Endothelial cell of umbilical vein (primary cell): ENCODE results near the gene TSEN2. TPM values are rescaled to one million over a fixed set of nuclear protein-coding genes. Genes with fewer than 3 reads are reported as not detected.

ENCODE experiments used
- BruUV-seq: library from RNA; stranded (reverse); fragments of 400-500 nt; replicated peaks from 2 replicates; lab custom pipeline; 2021; lab: Mats Ljungman, UMichigan
- CTCF ChIA-PET: fragments of 300-600, 350-600 bp; sonication (Branson Sonifier 250); formaldehyde crosslinking; loops from one replicate; lab custom pipeline; 2021; ENCODE audit warnings: antibody characterized with exemption, inconsistent platforms; lab: Charles Lee
- POLR2A ChIA-PET: fragments of 300-600, 350-600 bp; sonication (Branson Sonifier 250); formaldehyde crosslinking; loops from one replicate; lab custom pipeline; 2021; ENCODE audit warnings: antibody characterized with exemption, inconsistent platforms; lab: Charles Lee
- DNase-seq: peaks from one replicate; pipeline ENCODE4 v3.0.0-alpha.2; 2011; ENCODE audit warnings: low read depth, low spot score
- FAIRE-seq: peaks from 2 replicates; lab custom pipeline; 2011; peaks lifted over from hg19 to GRCh38; lab: Jason Lieb, UNC
- H2AFZ ChIP-seq: 2 replicates; pipeline ENCODE4 v1.6.0; 2012; ENCODE audit warnings: low read depth, low read length, control low read depth, inconsistent platforms
- H3K27ac ChIP-seq: 2 replicates; pipeline ENCODE4 v1.5.1; 2011; ENCODE audit warnings: low read depth, mild to moderate bottlenecking, control low read depth, low read length, moderate library complexity; ENCODE audit not compliant: insufficient read depth
- H3K27me3 ChIP-seq, 2 experiments: 2 replicates each; pipeline versions ENCODE4 v1.6.0 to v1.6.1; 2011; ENCODE audit warnings: low read length in 2 of 2, mixed read lengths in 1 of 2; ENCODE audit not compliant: control insufficient read depth in 2 of 2, insufficient read depth in 2 of 2
- H3K36me3 ChIP-seq, 2 experiments: 2 replicates in 1 of 2; 3 replicates in 1 of 2; pipeline ENCODE4 v1.5.1; 2011; ENCODE audit warnings: low read length in 2 of 2, mild to moderate bottlenecking in 1 of 2, moderate library complexity in 1 of 2; ENCODE audit not compliant: control insufficient read depth in 2 of 2, insufficient read depth in 2 of 2; ENCODE audit errors: extremely low read depth in 1 of 2
- H3K4me1 ChIP-seq: 3 replicates; pipeline ENCODE4 v1.5.1; 2011; ENCODE audit warnings: mild to moderate bottlenecking, low read length; ENCODE audit not compliant: control insufficient read depth, insufficient read depth; ENCODE audit errors: extremely low read depth
- H3K4me2 ChIP-seq: 2 replicates; pipeline ENCODE4 v1.6.1; 2011; ENCODE audit warnings: low read length, control low read depth, mixed read lengths; ENCODE audit not compliant: insufficient read depth
- H3K4me3 ChIP-seq, 3 experiments: fragments of 200-600 bp in 1 of 3; sonication (generic), shearing (Covaris generic) in 1 of 3; replicated peaks in 1 of 3; 2 replicates each; pipeline ENCODE4 v1.5.1; 2011 to 2016; ENCODE audit warnings: control low read depth in 3 of 3, low read length in 3 of 3, mild to moderate bottlenecking in 2 of 3, inconsistent platforms in 1 of 3, low read depth in 1 of 3, moderate library complexity in 1 of 3; ENCODE audit not compliant: insufficient read depth in 1 of 3
- H3K79me2 ChIP-seq: 2 replicates; pipeline ENCODE4 v1.6.0; 2012; ENCODE audit warnings: low read length, inconsistent platforms; ENCODE audit not compliant: control insufficient read depth, insufficient read depth
- H3K9ac ChIP-seq: replicated peaks from 2 replicates; pipeline ENCODE3; 2011; ENCODE audit warnings: low read length, control low read depth; ENCODE audit not compliant: insufficient read depth; ENCODE audit errors: extremely low read depth
- H3K9me1 ChIP-seq: replicated peaks from 3 replicates; pipeline ENCODE4 v1.6.0; 2011; ENCODE audit warnings: mild to moderate bottlenecking, low read length; ENCODE audit not compliant: control insufficient read depth, insufficient read depth; ENCODE audit errors: extremely low read depth
- H3K9me3 ChIP-seq: replicated peaks from 2 replicates; pipeline ENCODE4 v1.5.1; 2012; ENCODE audit warnings: low read length, inconsistent platforms; ENCODE audit not compliant: control insufficient read depth, insufficient read depth
- H4K20me1 ChIP-seq: replicated peaks from 2 replicates; pipeline ENCODE3; 2011; ENCODE audit warnings: mild to moderate bottlenecking, low read length; ENCODE audit not compliant: control insufficient read depth, insufficient read depth; ENCODE audit errors: extremely low read depth
- EZH2 ChIP-seq: IDR thresholded peaks from 2 replicates; pipeline ENCODE4 v1.6.1; 2012; ENCODE audit warnings: borderline replicate concordance, low read depth, mild to moderate bottlenecking, moderate library complexity, low read length, inconsistent platforms; ENCODE audit not compliant: severe bottlenecking
- GATA2 ChIP-seq: IDR thresholded peaks from 2 replicates; pipeline ENCODE4 v1.7.0; 2011; ENCODE audit warnings: low read depth, mild to moderate bottlenecking, moderate library complexity, mixed read lengths, low read length; ENCODE audit not compliant: insufficient read length, insufficient read depth
- JUN ChIP-seq: IDR thresholded peaks from 2 replicates; pipeline ENCODE4 v1.6.1; 2011; ENCODE audit warnings: borderline replicate concordance, low read depth; ENCODE audit not compliant: insufficient read length, insufficient read depth
- MYC ChIP-seq: IDR thresholded peaks from one replicate; pipeline ENCODE4 v1.6.1; 2011; ENCODE audit warnings: mild to moderate bottlenecking, low read depth, low read length
- POLR2A ChIP-seq: IDR thresholded peaks from 2 replicates; pipeline ENCODE4 v1.6.1; 2012; ENCODE audit warnings: low read depth, mild to moderate bottlenecking, control low read depth, low read length
- POLR2AphosphoS5 ChIP-seq: IDR thresholded peaks from 2 replicates; pipeline ENCODE4 v1.6.1; 2012; ENCODE audit warnings: low read depth, mild to moderate bottlenecking, control low read depth, low read length, moderate library complexity; ENCODE audit not compliant: insufficient read depth
- dilution Hi-C: fragments of 300-500 bp; cut with MboI; formaldehyde crosslinking; loops from one replicate; pipeline ENCODE4 v1.15.0; 2019; ENCODE audit warnings: low sequenced_read_pairs; ENCODE audit not compliant: extremely low pct_ligation_motif_present
- intact Hi-C: fragments of 100-400 bp; cut with micrococcal nuclease; formaldehyde crosslinking; loops from one replicate; pipeline ENCODE4 v1.10.0; 2022
- polyA plus RNA-seq, 4 experiments: library from polyadenylated mRNA; depleted of rRNA in 3 of 4; stranded (reverse) in 3 of 4; unstranded in 1 of 4; fragments of >200 nt; gene quantifications; 2 replicates each; pipeline versions ENCODE4 v1.2.1 to v1.2.3, GENCODE V29; 2011 to 2012; ENCODE audit warnings: missing spikeins in 1 of 4
- total RNA-seq: library from RNA; stranded (reverse); gene quantifications from 2 replicates; pipeline ENCODE4 v1.2.3, GENCODE V29; 2021
- TF ChIP-seq, protein P1 (sequence below), 2 donors: IDR thresholded peaks; 1 replicate in 1 of 2; 2 replicates in 1 of 2; pipeline ENCODE4 v1.5.1; 2011; ENCODE audit warnings: low read length in 2 of 2, mild to moderate bottlenecking in 2 of 2, moderate library complexity in 2 of 2, control low read depth in 1 of 2, inconsistent platforms in 1 of 2, low read depth in 1 of 2; ENCODE audit not compliant: insufficient read depth in 1 of 2; ENCODE audit errors: extremely low read depth in 1 of 2

The TSEN2 gene
- total and polyA plus RNA-seq, 2 donors (not counting 3 experiments of a cell fraction or from before 2014, with no cell fraction given), result 8.3 to 12.1 TPM

DNA sequence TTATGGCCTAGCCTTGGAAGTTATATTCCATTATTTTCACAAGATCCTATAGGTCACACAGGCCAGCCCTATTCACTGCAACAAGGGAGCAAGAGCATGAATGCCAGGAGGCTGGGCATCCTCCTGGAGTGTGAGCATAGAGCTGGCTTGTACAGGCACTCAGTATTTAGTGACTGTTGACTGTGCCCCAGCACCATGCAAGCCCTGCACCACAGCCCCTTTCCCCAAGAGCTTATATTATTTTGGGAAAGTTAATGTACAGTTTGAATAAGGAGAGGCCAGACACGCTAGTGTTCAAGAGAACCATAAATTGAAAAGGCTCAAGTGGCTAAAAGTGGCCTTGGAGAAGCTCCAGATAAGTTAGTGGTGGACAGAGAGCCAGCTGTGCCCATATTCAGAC, 32.3 kb upstream of the TSEN2 start:
- Histone ChIP-seq H3K9ac (no peak overlapping the region), H3K27ac (no peak overlapping the region), H2AFZ (no peak overlapping the region), H3K79me2 (no peaks in the 10 kb centered on the region), H3K9me1 (no peaks in the 10 kb centered on the region), H3K4me1 (no peaks in the 10 kb centered on the region), H3K9me3 (no peaks in the 10 kb centered on the region), H3K4me2 (no peak overlapping the region), H3K36me3 (no peaks in the 10 kb centered on the region), H4K20me1 (no peaks in the 10 kb centered on the region), H3K27me3 (peaks cover 0 to 2% of the 10 kb centered on the region in 2 experiments), H3K4me3 (no peak overlapping the region)
- ChIA-PET POLR2A (no interaction called here), CTCF (interaction anchor here (0.5 kb wide), 1 partner anchor 18 kb away, joined by 3 read pairs; no protein-coding TSS in a partner anchor)
- no peak for DNase-seq
- intact Hi-C loops, result no loop called here
- FAIRE-seq, result no peak
- dilution Hi-C loops, result no loop called here
- BruUV-seq, result no TSS peak
- no peak for TF ChIP-seq POLR2AphosphoS5
- TF ChIP-seq MYC, result no peak
- TF ChIP-seq, protein P1, sequence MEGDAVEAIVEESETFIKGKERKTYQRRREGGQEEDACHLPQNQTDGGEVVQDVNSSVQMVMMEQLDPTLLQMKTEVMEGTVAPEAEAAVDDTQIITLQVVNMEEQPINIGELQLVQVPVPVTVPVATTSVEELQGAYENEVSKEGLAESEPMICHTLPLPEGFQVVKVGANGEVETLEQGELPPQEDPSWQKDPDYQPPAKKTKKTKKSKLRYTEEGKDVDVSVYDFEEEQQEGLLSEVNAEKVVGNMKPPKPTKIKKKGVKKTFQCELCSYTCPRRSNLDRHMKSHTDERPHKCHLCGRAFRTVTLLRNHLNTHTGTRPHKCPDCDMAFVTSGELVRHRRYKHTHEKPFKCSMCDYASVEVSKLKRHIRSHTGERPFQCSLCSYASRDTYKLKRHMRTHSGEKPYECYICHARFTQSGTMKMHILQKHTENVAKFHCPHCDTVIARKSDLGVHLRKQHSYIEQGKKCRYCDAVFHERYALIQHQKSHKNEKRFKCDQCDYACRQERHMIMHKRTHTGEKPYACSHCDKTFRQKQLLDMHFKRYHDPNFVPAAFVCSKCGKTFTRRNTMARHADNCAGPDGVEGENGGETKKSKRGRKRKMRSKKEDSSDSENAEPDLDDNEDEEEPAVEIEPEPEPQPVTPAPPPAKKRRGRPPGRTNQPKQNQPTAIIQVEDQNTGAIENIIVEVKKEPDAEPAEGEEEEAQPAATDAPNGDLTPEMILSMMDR (IDR thresholded peaks at IDR 0.05; ENCODE audit: extremely low read depth in 1 of 2, insufficient read depth in 1 of 2, low read depth in 1 of 2, low read length in 2 of 2), result no peak
- TF ChIP-seq EZH2, result no peak
- no peak for TF ChIP-seq JUN
- TF ChIP-seq POLR2A, result no peak
- TF ChIP-seq GATA2, result no peak
